Endothelial cell of umbilical vein (primary cell): Measurements from ENCODE around the gene CHGA. TPM values are rescaled to one million over a fixed set of nuclear protein-coding genes. Genes with fewer than 3 reads are reported as not detected.

Experiments used
- BruUV-seq: library from RNA; stranded (reverse); fragments of 400-500 nt; replicated peaks from 2 replicates; lab custom pipeline; 2021; lab: Mats Ljungman, UMichigan
- CTCF ChIA-PET: fragments of 300-600, 350-600 bp; sonication (Branson Sonifier 250); formaldehyde crosslinking; loops from one replicate; lab custom pipeline; 2021; ENCODE audit warnings: antibody characterized with exemption, inconsistent platforms; lab: Charles Lee
- POLR2A ChIA-PET: fragments of 300-600, 350-600 bp; sonication (Branson Sonifier 250); formaldehyde crosslinking; loops from one replicate; lab custom pipeline; 2021; ENCODE audit warnings: antibody characterized with exemption, inconsistent platforms; lab: Charles Lee
- DNase-seq: peaks from one replicate; pipeline ENCODE4 v3.0.0-alpha.2; 2011; ENCODE audit warnings: low read depth, low spot score
- FAIRE-seq: peaks from 2 replicates; lab custom pipeline; 2011; peaks lifted over from hg19 to GRCh38; lab: Jason Lieb, UNC
- H2AFZ ChIP-seq: 2 replicates; pipeline ENCODE4 v1.6.0; 2012; ENCODE audit warnings: low read depth, low read length, control low read depth, inconsistent platforms
- H3K27ac ChIP-seq: 2 replicates; pipeline ENCODE4 v1.5.1; 2011; ENCODE audit warnings: low read depth, mild to moderate bottlenecking, control low read depth, low read length, moderate library complexity; ENCODE audit not compliant: insufficient read depth
- H3K27me3 ChIP-seq, 2 experiments: 2 replicates each; pipeline versions ENCODE4 v1.6.0 to v1.6.1; 2011; ENCODE audit warnings: low read length in 2 of 2, mixed read lengths in 1 of 2; ENCODE audit not compliant: control insufficient read depth in 2 of 2, insufficient read depth in 2 of 2
- H3K36me3 ChIP-seq, 2 experiments: 2 replicates in 1 of 2; 3 replicates in 1 of 2; pipeline ENCODE4 v1.5.1; 2011; ENCODE audit warnings: low read length in 2 of 2, mild to moderate bottlenecking in 1 of 2, moderate library complexity in 1 of 2; ENCODE audit not compliant: control insufficient read depth in 2 of 2, insufficient read depth in 2 of 2; ENCODE audit errors: extremely low read depth in 1 of 2
- H3K4me1 ChIP-seq: 3 replicates; pipeline ENCODE4 v1.5.1; 2011; ENCODE audit warnings: mild to moderate bottlenecking, low read length; ENCODE audit not compliant: control insufficient read depth, insufficient read depth; ENCODE audit errors: extremely low read depth
- H3K4me2 ChIP-seq: 2 replicates; pipeline ENCODE4 v1.6.1; 2011; ENCODE audit warnings: low read length, control low read depth, mixed read lengths; ENCODE audit not compliant: insufficient read depth
- H3K4me3 ChIP-seq, 3 experiments: fragments of 200-600 bp in 1 of 3; sonication (generic), shearing (Covaris generic) in 1 of 3; replicated peaks in 1 of 3; 2 replicates each; pipeline ENCODE4 v1.5.1; 2011 to 2016; ENCODE audit warnings: control low read depth in 3 of 3, low read length in 3 of 3, mild to moderate bottlenecking in 2 of 3, inconsistent platforms in 1 of 3, low read depth in 1 of 3, moderate library complexity in 1 of 3; ENCODE audit not compliant: insufficient read depth in 1 of 3
- H3K79me2 ChIP-seq: 2 replicates; pipeline ENCODE4 v1.6.0; 2012; ENCODE audit warnings: low read length, inconsistent platforms; ENCODE audit not compliant: control insufficient read depth, insufficient read depth
- H3K9ac ChIP-seq: replicated peaks from 2 replicates; pipeline ENCODE3; 2011; ENCODE audit warnings: low read length, control low read depth; ENCODE audit not compliant: insufficient read depth; ENCODE audit errors: extremely low read depth
- H3K9me1 ChIP-seq: replicated peaks from 3 replicates; pipeline ENCODE4 v1.6.0; 2011; ENCODE audit warnings: mild to moderate bottlenecking, low read length; ENCODE audit not compliant: control insufficient read depth, insufficient read depth; ENCODE audit errors: extremely low read depth
- H3K9me3 ChIP-seq: replicated peaks from 2 replicates; pipeline ENCODE4 v1.5.1; 2012; ENCODE audit warnings: low read length, inconsistent platforms; ENCODE audit not compliant: control insufficient read depth, insufficient read depth
- H4K20me1 ChIP-seq: replicated peaks from 2 replicates; pipeline ENCODE3; 2011; ENCODE audit warnings: mild to moderate bottlenecking, low read length; ENCODE audit not compliant: control insufficient read depth, insufficient read depth; ENCODE audit errors: extremely low read depth
- CTCF ChIP-seq, 2 donors: IDR thresholded peaks; 1 replicate in 1 of 2; 2 replicates in 1 of 2; pipeline ENCODE4 v1.5.1; 2011; ENCODE audit warnings: low read length in 2 of 2, mild to moderate bottlenecking in 2 of 2, moderate library complexity in 2 of 2, control low read depth in 1 of 2, inconsistent platforms in 1 of 2, low read depth in 1 of 2; ENCODE audit not compliant: insufficient read depth in 1 of 2; ENCODE audit errors: extremely low read depth in 1 of 2
- EZH2 ChIP-seq: IDR thresholded peaks from 2 replicates; pipeline ENCODE4 v1.6.1; 2012; ENCODE audit warnings: borderline replicate concordance, low read depth, mild to moderate bottlenecking, moderate library complexity, low read length, inconsistent platforms; ENCODE audit not compliant: severe bottlenecking
- FOS ChIP-seq: IDR thresholded peaks from 2 replicates; pipeline ENCODE4 v1.6.1; 2011; ENCODE audit warnings: mild to moderate bottlenecking, low read length, moderate library complexity, borderline replicate concordance; ENCODE audit not compliant: insufficient read depth
- GATA2 ChIP-seq: IDR thresholded peaks from 2 replicates; pipeline ENCODE4 v1.7.0; 2011; ENCODE audit warnings: low read depth, mild to moderate bottlenecking, moderate library complexity, mixed read lengths, low read length; ENCODE audit not compliant: insufficient read length, insufficient read depth
- JUN ChIP-seq: IDR thresholded peaks from 2 replicates; pipeline ENCODE4 v1.6.1; 2011; ENCODE audit warnings: borderline replicate concordance, low read depth; ENCODE audit not compliant: insufficient read length, insufficient read depth
- MYC ChIP-seq: IDR thresholded peaks from one replicate; pipeline ENCODE4 v1.6.1; 2011; ENCODE audit warnings: mild to moderate bottlenecking, low read depth, low read length
- POLR2A ChIP-seq: IDR thresholded peaks from 2 replicates; pipeline ENCODE4 v1.6.1; 2012; ENCODE audit warnings: low read depth, mild to moderate bottlenecking, control low read depth, low read length
- POLR2AphosphoS5 ChIP-seq: IDR thresholded peaks from 2 replicates; pipeline ENCODE4 v1.6.1; 2012; ENCODE audit warnings: low read depth, mild to moderate bottlenecking, control low read depth, low read length, moderate library complexity; ENCODE audit not compliant: insufficient read depth
- dilution Hi-C: fragments of 300-500 bp; cut with MboI; formaldehyde crosslinking; loops from one replicate; pipeline ENCODE4 v1.15.0; 2019; ENCODE audit warnings: low sequenced_read_pairs; ENCODE audit not compliant: extremely low pct_ligation_motif_present
- intact Hi-C: fragments of 100-400 bp; cut with micrococcal nuclease; formaldehyde crosslinking; loops from one replicate; pipeline ENCODE4 v1.10.0; 2022
- polyA plus RNA-seq, 4 experiments: library from polyadenylated mRNA; depleted of rRNA in 3 of 4; stranded (reverse) in 3 of 4; unstranded in 1 of 4; fragments of >200 nt; gene quantifications; 2 replicates each; pipeline versions ENCODE4 v1.2.1 to v1.2.3, GENCODE V29; 2011 to 2012; ENCODE audit warnings: missing spikeins in 1 of 4
- total RNA-seq: library from RNA; stranded (reverse); gene quantifications from 2 replicates; pipeline ENCODE4 v1.2.3, GENCODE V29; 2021
- TF ChIP-seq, protein P1 (sequence below): IDR thresholded peaks from 2 replicates; pipeline ENCODE4 v1.6.1; 2011; ENCODE audit not compliant: insufficient read depth, insufficient read length

The CHGA gene
- total and polyA plus RNA-seq, 2 donors (not counting 3 experiments of a cell fraction or from before 2014, with no cell fraction given) = not detected

- no peaks in the 10 kb centered on the region for H3K27me3 ChIP-seq
- H3K79me2 ChIP-seq = no peaks in the 10 kb centered on the region
- no peak overlapping the region for H3K9ac ChIP-seq
- H3K4me3 ChIP-seq = no peak overlapping the region
- BruUV-seq = no TSS peak
- dilution Hi-C loops (loop anchor here (25.0 kb wide), 1 partner anchor 174 kb away; no protein-coding TSS in a partner anchor), intact Hi-C loops (no loop called here)
- H4K20me1 ChIP-seq = no peaks in the 10 kb centered on the region
- no peak overlapping the region for H2AFZ ChIP-seq
- H3K27ac ChIP-seq = no peak overlapping the region
- TF ChIP-seq, protein P1, sequence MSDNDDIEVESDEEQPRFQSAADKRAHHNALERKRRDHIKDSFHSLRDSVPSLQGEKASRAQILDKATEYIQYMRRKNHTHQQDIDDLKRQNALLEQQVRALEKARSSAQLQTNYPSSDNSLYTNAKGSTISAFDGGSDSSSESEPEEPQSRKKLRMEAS = no peak
- no peak for TF ChIP-seq GATA2
- TF ChIP-seq FOS = no peak
- TF ChIP-seq POLR2AphosphoS5 = no peak
- no peak for TF ChIP-seq JUN
- no peak for TF ChIP-seq MYC
- TF ChIP-seq EZH2 = no peak
- no peak for TF ChIP-seq CTCF (IDR thresholded peaks at IDR 0.05; ENCODE audit: extremely low read depth in 1 of 2, insufficient read depth in 1 of 2, low read depth in 1 of 2, low read length in 2 of 2)
- TF ChIP-seq POLR2A = no peak
- POLR2A ChIA-PET = no interaction called here
- CTCF ChIA-PET = interaction anchor here (1.1 to 1.7 kb wide), 3 partner anchors 150 to 169 kb away, joined by 3 to 8 read pairs (median 7); no protein-coding TSS in a partner anchor
- DNase-seq (no peak), FAIRE-seq (no peak)
- peaks cover 8% of the 10 kb centered on the region for H3K4me1 ChIP-seq
- no peaks in the 10 kb centered on the region for H3K9me1 ChIP-seq
- no peak overlapping the region for H3K4me2 ChIP-seq
- no peaks in the 10 kb centered on the region for H3K9me3 ChIP-seq
- H3K36me3 ChIP-seq = no peaks in the 10 kb centered on the region
Observed at GRCh38 chr14:92963301-92964123, 40.6 kb downstream of the CHGA start.
